ENCODE results near the gene LBHD2. TPM values are rescaled to one million over a fixed set of nuclear protein-coding genes. Genes with fewer than 3 reads are reported as not detected.

Gene LBHD2
- total and polyA plus RNA-seq, 2 of the 13 experiments (the other 11 are each of a cell fraction or from before 2014, with no cell fraction given) = 0.67 to 1.00 TPM

DNA sequence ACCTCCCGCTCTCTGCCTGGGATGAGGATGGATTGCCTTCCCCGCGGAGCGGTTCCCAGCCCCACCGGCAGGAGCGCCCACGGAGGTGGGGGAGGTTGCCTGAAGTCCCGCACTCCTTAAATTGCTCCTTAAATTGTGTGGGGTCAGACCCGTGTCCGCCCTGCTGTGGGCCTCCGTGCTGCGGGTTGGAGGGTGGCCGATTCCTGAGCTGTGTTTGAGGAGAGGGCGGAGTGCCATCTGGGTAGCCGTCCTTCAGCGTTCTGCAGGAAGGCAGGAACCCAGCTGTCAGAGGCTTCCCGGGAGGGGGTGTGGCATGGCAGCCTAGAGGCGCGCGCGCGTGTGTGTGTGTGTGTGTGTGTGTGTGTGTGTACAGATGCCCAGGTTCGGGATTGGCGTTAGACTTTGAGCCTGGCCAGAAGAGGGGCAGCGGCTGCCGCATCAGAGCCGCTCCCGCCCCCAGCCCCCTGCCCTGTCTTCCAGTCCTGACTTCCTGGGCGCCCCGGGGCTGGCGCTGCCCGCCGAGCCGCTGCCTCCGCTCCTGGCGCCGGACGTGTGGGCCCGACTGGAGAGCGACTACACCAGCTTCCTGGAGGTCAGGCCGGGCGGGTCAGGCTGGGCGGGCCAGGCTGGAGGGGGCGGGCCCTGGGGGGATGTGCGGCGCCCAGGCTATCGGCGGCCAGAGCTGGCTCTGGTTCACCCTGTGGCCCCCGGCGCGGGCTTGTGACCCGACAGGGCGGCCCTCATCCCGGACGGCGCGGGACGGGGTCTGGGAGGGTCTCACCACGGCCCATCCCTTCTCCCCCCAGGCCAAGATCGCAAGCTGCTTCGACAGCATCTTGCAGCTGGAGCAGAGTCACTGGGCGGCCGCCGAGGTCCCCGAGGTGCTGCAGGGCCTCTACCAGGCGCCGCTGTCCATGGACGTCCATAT is 19.7 kb downstream of the LBHD2 start (continued):
- TF ChIP-seq NR2C2 (CRISPR knock-in tag; IDR thresholded peaks at IDR 0.05; ENCODE audit: borderline replicate concordance) (peak; percentile 67), ELF1 (CRISPR knock-in tag; IDR thresholded peaks at IDR 0.05) (no peak), CEBPB (IDR thresholded peaks at IDR 0.05; ENCODE audit: borderline replicate concordance, low read depth, low read length) (no peak), TBP (CRISPR knock-in tag; IDR thresholded peaks at IDR 0.05) (0 out of 2 replicates have a peak, but pooled peaks have one; percentile 39), KAT2B (IDR thresholded peaks at IDR 0.05; ENCODE audit: borderline replicate concordance, low read depth, low read length) (no peak), YY1 (IDR thresholded peaks at IDR 0.05; ENCODE audit: insufficient read depth, insufficient replicate concordance, low read depth, low read length) (peak; percentile 71), KLF13 (CRISPR knock-in tag; IDR thresholded peaks at IDR 0.05) (no peak), RFX5 (IDR thresholded peaks at IDR 0.05; ENCODE audit: low read depth, low read length) (no peak), ZMYM3 (CRISPR knock-in tag; IDR thresholded peaks at IDR 0.05) (peak; percentile 11; the same call in 1 of the 2 replicates), ZFP41 (CRISPR knock-in tag; IDR thresholded peaks at IDR 0.05; ENCODE audit: borderline replicate concordance) (no peak; the same call in 1 of the 2 replicates)
- TF ChIP-seq, protein P1, sequence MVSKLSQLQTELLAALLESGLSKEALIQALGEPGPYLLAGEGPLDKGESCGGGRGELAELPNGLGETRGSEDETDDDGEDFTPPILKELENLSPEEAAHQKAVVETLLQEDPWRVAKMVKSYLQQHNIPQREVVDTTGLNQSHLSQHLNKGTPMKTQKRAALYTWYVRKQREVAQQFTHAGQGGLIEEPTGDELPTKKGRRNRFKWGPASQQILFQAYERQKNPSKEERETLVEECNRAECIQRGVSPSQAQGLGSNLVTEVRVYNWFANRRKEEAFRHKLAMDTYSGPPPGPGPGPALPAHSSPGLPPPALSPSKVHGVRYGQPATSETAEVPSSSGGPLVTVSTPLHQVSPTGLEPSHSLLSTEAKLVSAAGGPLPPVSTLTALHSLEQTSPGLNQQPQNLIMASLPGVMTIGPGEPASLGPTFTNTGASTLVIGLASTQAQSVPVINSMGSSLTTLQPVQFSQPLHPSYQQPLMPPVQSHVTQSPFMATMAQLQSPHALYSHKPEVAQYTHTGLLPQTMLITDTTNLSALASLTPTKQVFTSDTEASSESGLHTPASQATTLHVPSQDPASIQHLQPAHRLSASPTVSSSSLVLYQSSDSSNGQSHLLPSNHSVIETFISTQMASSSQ (IDR thresholded peaks at IDR 0.05; ENCODE audit: low read depth) = no peak
- TF ChIP-seq, protein P1 (CRISPR knock-in tag; IDR thresholded peaks at IDR 0.05; ENCODE audit: borderline replicate concordance) = peak; percentile 55; the same call in 1 of the 2 replicates
- TF ChIP-seq, protein P2, sequence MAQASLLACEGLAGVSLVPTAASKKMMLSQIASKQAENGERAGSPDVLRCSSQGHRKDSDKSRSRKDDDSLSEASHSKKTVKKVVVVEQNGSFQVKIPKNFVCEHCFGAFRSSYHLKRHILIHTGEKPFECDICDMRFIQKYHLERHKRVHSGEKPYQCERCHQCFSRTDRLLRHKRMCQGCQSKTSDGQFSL (CRISPR knock-in tag; IDR thresholded peaks at IDR 0.05) = 0 out of 2 replicates have a peak, but pooled peaks have one; percentile 57
- TF ChIP-seq, protein P3, sequence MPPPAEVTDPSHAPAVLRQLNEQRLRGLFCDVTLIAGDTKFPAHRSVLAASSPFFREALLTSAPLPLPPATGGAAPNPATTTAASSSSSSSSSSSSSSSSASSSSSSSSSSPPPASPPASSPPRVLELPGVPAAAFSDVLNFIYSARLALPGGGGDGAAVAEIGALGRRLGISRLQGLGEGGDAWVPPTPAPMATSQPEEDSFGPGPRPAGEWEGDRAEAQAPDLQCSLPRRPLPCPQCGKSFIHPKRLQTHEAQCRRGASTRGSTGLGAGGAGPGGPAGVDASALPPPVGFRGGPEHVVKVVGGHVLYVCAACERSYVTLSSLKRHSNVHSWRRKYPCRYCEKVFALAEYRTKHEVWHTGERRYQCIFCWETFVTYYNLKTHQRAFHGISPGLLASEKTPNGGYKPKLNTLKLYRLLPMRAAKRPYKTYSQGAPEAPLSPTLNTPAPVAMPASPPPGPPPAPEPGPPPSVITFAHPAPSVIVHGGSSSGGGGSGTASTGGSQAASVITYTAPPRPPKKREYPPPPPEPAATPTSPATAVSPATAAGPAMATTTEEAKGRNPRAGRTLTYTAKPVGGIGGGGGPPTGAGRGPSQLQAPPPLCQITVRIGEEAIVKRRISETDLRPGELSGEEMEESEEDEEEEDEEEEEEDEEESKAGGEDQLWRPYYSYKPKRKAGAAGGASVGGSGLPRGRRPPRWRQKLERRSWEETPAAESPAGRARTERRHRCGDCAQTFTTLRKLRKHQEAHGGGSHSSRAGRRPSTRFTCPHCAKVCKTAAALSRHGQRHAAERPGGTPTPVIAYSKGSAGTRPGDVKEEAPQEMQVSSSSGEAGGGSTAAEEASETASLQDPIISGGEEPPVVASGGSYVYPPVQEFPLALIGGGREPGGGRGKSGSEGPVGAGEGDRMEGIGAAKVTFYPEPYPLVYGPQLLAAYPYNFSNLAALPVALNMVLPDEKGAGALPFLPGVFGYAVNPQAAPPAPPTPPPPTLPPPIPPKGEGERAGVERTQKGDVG (CRISPR knock-in tag; IDR thresholded peaks at IDR 0.05; ENCODE audit: borderline replicate concordance) = no peak; the same call in 1 of the 2 replicates
- TF ChIP-seq, protein P4, sequence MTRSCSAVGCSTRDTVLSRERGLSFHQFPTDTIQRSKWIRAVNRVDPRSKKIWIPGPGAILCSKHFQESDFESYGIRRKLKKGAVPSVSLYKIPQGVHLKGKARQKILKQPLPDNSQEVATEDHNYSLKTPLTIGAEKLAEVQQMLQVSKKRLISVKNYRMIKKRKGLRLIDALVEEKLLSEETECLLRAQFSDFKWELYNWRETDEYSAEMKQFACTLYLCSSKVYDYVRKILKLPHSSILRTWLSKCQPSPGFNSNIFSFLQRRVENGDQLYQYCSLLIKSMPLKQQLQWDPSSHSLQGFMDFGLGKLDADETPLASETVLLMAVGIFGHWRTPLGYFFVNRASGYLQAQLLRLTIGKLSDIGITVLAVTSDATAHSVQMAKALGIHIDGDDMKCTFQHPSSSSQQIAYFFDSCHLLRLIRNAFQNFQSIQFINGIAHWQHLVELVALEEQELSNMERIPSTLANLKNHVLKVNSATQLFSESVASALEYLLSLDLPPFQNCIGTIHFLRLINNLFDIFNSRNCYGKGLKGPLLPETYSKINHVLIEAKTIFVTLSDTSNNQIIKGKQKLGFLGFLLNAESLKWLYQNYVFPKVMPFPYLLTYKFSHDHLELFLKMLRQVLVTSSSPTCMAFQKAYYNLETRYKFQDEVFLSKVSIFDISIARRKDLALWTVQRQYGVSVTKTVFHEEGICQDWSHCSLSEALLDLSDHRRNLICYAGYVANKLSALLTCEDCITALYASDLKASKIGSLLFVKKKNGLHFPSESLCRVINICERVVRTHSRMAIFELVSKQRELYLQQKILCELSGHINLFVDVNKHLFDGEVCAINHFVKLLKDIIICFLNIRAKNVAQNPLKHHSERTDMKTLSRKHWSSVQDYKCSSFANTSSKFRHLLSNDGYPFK (CRISPR knock-in tag; IDR thresholded peaks at IDR 0.05; ENCODE audit: borderline replicate concordance) = peak; percentile 36; the same call in 1 of the 2 replicates
